GM12865 (cell line): Measurements from ENCODE around the gene FCGR1A.
"Not testable (repeated sequence)": the region's sequence is repeated elsewhere in the genome, so short reads cannot be mapped to it uniquely, and the experiment has no call there.

Experiments
- DNase-seq: peaks from one replicate; pipeline ENCODE4 v3.0.0; 2010; ENCODE audit warnings: low read depth
- H3K4me3 ChIP-seq: 2 replicates; pipeline ENCODE4 v1.5.1; 2011; ENCODE audit warnings: mild to moderate bottlenecking, low read depth, low read length, control low read depth

FCGR1A gene

GRCh38 chr1:149811890-149812829 is 29.7 kb downstream of the FCGR1A start:
- DNase-seq = peak; percentile 96
- peak overlapping the region; percentile 53 for H3K4me3 ChIP-seq

- peak overlapping the region; percentile 53 for H3K4me3 ChIP-seq
- peak; percentile 90 for DNase-seq
Measured at GRCh38 chr1:149812893-149813801, 30.7 kb downstream of the FCGR1A start.

GRCh38 chr1:149820387-149820786 is 37.9 kb downstream of the FCGR1A start:
- not testable (repeated sequence) for DNase-seq

GRCh38 chr1:149826555-149826954 is 44.1 kb downstream of the FCGR1A start:
- DNase-seq, H3K4me3 ChIP-seq: not testable (repeated sequence)

More at GRCh38 chr1:149820387-149820786, 37.9 kb downstream of the FCGR1A start:
- not testable (repeated sequence) for H3K4me3 ChIP-seq

GRCh38 chr1:149831764-149832315 is 49.3 kb downstream of the FCGR1A start:
- H3K4me3 ChIP-seq, DNase-seq: not testable (repeated sequence)

- H3K4me3 ChIP-seq, DNase-seq: not testable (repeated sequence)
Measured at GRCh38 chr1:149832316-149833126, 50.0 kb downstream of the FCGR1A start.

- not testable (repeated sequence) for H3K4me3 ChIP-seq, DNase-seq
Measured at GRCh38 chr1:149833144-149833543, 50.6 kb downstream of the FCGR1A start.

GRCh38 chr1:149841149-149841548 is 58.7 kb downstream of the FCGR1A start:
- not testable (repeated sequence) for H3K4me3 ChIP-seq, DNase-seq
